ENCODE measurements around the gene ATP8B1.
"Not testable (repeated sequence)": the region's sequence is repeated elsewhere in the genome, so short reads cannot be mapped to it uniquely, and the experiment has no call there.

ATP8B1 gene

DNA sequence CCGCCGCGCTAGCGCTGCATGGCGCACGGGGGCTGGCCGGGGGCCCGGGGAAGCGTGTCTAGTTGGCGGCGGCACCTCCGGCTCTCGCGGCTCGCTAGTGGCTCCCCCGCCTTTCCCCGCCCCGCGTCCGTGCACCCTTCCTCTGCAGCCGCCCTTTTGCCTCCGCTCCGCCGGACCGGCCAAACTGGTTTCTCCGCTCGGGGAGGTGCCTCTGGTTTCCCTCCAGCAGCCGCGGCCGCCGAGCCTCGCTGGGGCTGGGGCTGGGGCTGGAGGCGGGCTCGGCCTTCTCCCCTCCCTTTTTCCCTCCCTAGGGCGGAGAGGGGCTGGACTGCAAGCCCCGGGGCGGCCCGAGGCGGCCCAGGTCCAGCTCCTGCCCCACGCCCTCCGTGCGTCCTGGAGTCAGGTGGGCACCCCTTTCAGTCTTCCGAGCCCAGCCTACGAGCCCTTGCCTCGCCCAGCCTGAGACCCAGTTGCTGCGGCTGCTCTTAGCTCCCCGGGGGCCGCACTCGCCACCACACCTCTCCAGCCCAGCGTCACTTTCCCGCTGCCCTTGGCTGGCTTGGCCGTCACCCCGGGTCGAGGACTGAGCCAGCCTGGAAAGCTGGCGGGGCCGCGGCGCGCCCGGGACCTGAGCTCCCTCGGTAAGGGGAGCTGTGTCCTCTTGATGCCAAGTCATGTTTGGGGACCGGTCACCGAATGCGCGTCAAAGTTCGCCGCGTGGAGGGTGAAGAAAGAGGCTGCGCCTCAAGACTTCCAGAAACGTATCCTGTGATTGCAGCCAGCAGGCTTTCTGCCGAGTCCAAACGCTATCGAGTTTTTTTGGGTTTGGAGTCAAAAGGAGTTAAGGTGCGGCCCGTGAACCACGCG is at the start of gene ATP8B1:
Gene ATP8B1 (minus strand): TSS at position 213 of the 867 bp plus-strand sequence. CDS start 71,508 bp downstream, outside the sequence.
- DNase-seq = no peak

DNA sequence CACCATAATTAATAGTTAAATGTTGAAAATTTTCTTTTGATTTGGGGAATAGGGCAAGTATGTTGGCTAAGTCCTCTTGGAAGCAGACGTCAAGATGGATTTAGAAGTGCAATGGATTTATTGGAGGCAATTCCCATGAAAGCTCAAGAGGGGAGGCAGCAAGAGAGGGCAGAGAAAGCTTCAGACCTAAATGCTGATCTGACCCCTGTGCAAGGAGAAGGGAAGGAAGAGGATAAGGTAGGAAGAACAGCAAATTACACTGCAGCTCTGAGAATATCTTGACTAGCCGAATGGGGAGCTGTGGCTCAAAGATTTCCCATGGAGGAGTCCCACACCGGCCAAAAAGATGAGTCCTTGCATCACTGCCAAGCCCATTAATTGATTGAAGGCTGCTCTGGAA is 46.9 kb upstream of the ATP8B1 start:
- no peak for DNase-seq

DNA sequence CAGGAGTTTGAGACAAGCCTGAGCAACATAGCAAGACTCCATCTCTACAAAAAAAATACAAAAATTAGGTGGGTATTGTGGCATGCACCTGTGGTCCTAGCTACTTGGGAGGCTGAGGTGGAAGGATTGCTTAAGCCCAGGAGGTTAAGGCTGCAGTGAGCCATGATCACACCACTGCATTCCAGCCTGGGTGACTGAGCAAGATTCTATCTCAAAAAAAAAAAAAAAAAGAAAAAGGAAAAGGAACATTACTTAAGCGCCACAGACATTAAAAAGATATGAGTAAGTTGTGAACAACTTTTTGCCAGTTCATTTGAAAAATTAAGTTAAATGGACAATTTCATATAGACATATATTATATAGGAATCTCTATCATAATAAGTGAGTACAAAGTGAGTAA is 45.3 kb upstream of the ATP8B1 start:
- not testable (repeated sequence) for DNase-seq

DNA sequence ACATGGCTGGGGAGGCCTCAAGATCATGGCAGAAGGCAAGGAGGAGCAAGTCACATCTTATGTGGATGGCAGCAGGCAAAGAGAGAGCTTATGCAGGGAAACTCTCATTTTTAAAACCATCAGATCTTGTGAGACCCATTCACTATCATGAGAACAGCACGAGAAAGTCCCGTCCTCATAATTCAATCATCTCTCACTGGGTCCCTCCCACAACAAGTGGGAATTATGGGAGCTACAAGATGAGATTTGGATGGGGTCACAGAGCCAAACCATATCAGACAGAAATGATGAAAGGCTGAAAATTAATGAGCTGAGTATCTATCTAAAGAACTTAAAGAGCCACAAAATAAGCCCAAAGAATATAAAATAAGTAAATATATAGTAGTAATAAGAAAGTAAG is 44.3 kb upstream of the ATP8B1 start:
- not testable (repeated sequence) for DNase-seq

DNA sequence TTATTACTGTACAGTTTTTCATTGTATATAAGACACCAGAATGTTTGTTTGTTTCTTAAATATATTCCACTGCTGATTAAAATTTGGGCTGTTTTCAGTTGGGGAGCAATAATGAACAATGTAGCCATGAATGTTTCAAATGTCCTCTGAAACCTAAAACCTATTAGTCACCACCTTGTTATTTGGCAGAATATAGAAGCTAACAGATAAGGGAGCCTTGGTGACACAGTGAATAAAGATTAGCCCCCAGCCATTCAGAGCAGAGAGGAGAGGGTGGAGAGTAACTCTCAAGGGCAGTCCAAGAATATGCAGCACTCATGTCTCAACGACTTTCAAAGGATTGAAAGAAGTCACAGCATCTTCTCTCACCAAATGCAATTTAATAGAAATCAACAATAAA is 43.1 kb upstream of the ATP8B1 start:
- DNase-seq = no peak

DNA sequence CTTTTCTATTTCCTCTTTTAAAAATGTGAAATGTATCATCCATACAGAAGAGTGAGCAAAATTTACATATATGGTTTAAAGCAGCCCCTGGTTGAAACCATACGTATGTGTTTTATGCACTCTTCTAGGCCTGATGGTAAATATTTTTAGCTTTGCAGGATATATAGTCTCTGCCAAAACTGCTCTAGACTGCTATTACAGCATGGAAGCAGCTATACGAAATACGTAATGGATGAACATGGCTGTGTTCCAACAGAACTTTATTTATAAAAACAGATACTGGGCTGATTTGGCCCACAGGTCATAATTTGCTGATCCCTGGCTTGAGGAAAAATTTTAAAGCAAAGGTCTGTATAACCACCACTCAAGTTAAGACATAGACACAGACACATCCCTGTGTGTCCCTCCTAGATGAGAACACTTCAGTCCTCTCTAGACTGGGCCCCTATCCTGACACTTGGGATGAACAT is 42.5 kb upstream of the ATP8B1 start:
- no peak for DNase-seq

DNA sequence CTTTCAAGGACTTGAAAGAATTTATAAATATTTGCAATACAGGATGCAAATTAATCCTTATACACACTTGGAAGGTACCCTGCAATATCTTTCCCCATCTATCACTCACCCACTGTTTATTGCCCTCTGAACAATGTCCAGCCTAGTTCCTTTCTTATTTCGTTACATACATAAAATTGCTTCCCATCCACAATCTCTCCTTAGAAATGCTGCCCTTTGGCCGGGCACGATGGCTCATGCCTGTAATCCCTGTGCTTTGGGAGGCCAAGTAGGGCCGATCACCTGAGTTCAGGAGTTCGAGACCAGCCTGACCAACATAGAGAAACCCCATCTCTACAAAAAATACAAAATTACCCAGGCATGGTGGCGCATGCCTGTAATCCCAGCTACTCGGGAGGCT is 41.2 kb upstream of the ATP8B1 start:
- DNase-seq = no peak

DNA sequence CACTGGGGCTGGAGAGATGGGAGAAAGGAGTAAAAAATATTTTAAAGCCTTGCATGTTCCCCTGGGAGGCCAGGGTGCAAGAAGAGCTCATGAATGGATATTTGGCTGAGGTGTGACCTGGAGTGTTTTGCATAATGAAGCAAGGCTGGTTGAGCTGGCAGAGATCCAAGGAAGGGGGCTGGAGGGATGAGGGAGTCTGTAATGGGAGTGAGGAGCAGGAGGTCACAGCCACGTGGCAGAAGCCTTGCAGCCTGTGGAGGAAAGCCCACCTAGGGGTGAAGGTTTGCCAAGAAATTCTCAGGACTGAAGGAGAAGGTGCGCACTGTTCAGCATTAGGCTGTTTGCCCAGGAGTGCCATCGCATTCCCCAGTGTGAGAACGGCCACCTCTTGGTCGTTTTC is 40.3 kb upstream of the ATP8B1 start:
- no peak for DNase-seq

DNA sequence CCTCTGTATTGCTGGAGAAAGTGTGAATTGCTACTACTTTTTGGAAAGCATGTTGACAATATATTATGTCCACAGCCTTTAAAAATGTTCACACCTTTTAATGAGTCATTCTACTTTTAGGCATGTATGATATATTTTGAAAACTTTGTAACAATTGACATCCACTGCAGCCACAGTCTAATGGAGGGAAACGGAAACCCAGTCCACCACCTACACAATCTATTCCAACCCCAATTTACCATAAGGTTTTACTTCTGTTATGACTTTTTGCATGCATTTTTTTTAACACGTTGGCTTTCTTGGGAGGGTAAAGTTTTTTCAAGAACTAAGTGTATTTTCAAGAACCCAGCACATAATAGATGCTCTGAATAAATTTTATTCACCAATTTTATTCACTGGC is 38.5 kb upstream of the ATP8B1 start:
- no peak for DNase-seq

DNA sequence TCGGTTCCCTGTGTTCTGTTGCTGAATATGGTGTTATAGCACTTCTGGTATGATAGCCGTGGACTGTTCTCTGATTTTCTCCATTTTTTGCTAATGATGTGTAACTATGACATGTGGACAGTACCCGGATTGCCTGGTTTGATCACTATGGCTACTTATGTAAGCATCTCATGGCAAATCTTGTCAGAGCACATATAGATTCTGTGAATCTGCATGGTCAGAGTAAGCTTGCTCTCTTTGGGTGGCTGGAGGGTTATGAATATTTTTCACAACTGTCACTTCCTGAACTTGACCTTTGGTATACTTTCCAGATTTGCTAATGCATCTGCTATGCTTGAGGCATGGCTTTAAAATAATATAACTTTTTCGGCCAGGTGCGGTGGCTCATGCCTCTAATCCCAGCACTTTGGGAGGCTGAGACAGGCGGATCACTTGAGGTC is 36.8 kb upstream of the ATP8B1 start:
- DNase-seq = no peak

DNA sequence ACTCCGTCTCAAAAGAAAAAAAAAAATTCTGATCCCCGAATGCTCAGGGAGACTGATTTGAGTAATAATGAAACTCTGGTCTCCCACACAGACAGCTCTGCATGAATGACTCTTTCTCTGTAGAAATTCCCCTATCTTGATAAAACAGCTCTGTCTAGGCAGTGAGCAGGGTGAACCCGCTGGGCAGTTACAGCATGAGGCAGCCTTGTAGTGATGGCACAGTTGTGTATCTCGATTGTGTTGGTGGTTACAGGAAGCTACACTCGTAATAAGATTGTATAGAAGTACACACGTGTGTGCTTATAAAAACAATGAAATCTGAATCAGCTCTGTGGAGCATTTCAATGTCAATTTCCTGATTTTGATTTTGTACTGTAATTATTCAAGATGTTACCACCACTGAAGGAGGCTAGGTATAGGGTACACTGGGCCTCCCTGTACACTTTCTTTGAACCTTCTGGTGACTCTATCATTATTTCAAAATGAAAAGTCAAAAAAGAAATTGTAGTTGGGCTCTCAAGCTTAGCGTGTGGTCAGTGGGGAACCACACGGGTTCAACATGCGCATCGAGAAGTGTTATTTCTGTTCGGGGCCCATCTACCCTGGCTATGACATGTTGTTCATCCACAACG is 34.9 kb upstream of the ATP8B1 start:
- peak in 1 of 2 donors; percentile 48 for DNase-seq

DNA sequence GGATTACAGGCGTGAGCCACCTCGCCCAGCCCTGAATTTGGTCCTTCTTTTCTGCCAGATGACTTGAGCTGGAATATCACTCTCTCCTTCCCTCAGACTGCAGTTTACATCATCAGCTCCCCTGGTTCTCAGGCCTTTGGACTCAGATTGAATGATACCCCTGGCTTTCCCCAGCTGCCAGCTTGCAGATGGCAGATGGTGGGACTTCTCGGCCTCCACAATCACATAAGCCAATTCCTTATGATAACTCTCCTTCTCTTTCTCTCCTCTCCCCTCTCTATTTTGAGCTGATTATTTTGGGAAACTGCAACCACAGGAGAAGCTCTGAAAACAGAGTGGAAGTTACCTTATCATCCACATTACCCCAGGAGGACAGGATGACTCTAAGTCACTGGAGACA is 33.4 kb upstream of the ATP8B1 start:
- DNase-seq = no peak

DNA sequence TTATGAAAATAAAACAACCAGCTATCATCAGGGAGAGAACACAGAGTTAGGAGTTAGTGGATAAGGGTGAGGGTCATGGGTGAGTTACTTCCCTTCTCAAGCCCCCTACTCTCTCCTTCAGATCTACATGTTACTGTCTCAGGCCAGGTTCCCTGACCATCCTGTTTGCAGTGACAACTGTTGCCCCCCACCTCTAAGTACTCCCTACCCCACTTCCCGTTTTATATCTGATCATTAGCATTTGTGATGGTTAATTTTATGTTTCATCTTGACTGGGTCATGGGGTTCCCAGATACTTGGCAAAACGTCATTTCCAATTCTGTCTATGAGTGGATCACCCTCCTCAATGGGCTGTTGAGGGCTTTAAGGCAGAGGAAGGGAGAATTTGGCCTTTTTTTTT is 32.8 kb upstream of the ATP8B1 start:
- no peak for DNase-seq

DNA sequence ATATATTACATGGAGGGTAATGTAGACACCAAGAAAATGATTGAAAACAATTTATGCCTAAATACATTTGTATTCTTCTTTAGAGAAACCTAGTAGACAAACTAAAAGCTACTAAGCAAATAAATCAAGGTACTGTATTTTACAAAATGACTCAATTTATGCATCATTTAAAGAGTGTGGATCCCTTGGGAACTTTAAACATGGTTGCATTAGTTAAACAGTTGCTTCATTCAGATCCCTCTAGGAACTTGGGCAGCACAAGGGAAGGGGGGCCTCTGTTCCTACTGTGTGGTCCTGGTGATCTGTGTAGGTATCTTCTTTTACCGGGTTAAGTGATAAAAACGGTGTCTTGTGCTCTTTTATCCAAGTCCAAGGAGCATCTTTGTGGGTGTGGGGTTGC is 31.5 kb upstream of the ATP8B1 start:
- DNase-seq = no peak

DNA sequence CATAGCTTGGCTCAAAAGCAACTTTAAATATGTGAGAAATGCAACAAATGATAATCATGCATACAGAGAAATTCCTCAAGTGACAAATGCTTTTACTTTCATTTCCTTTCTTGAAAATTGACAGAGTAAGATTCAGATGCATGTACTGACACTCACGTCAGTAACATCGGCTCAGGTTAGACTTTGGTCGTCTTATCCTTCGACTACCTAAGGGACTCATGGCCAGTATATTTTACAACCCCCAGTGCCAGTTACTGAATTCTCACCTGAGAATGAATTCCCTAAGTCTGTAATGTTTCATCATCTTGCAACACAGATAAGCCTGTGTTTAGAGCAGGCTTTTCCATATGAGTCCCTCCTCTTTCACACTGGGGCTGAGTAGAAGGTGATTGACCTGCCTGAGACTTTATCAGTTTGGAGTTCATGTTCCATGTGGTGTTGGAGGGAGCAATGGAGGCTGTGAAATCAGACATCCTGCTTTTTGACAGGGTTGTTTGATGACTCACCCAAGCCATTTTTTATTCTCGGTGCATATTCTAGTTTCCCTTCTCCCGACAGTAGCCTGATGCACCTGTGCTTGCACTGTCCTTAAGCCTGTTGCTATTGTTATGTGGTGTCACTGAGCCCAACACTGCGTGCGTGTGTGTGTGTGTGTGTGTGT is 30.5 kb upstream of the ATP8B1 start:
- no peak for DNase-seq

DNA sequence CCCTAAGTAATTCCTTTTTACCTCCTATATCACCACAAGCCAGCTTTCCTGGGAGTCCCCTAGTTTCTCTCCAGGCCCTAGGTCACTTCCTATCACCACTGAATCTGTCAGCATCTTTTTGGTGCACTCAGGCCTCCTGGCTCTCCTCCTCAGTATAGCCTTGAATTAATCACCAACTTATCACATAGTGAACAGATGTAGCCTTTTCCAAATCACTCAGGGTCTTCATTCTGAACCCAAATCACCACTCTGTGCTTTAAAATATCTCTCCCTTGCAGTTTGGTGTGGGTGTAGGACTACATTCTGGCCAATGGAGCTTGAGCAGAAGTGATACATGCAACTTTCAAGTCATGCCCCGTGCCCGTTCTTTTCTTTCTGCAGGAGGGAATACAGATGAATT is 29.6 kb upstream of the ATP8B1 start:
- no peak for DNase-seq

DNA sequence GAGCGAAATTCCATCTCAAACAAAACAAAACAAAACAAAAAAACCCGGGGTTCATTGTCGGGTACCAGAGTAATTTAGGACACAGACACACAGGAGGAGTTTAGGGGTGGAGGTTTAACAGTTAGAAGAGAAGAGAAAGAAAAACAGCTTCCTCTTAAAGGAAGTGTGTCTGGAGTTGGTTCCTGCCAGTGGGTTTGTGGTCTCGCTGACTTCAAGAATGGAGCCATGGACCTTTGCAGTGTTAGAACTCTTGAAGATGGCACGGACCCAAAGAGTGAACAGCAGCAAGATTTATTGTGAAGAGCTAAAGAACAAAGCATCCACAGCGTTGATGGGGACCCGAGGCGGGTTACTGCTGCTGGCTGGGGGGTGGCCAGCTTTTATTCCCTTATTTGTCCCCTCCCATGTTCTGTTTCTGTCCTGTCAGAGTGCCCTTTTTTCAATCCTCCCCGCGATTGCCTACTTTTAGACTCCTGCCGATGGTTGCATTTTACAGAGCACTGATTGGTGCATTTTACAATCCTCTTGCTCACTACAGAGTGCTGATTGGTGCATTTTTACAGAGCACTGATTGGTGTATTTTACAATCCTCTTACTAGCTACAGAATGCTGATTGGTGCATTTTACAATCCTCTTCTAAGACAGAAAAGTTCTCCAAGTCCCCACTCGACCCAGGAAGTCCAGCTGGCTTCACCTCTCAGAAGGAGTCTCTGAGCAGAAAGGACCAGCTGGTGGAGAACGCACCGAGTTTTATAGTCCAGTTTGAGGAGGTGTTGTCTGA is 28.7 kb upstream of the ATP8B1 start:
- no peak for DNase-seq

DNA sequence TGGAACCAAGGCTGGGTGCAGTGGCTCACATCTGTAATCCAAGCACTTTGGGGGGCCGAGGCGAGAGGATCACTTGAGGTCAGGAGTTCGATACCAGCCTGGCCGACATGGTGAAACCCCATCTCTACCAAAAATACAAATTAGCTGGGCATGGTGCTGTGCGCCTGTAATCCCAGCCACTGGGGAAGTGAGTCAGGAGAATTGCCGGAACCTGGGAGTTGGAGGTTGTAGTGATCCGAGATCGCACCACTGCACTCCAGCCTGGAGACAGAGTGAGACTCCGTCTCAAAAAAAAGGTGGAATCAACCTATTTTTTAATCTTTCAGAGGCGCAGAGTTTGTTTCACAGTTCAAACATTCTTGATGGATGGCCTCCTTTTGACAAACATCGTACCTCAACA is 24.5 kb upstream of the ATP8B1 start:
- DNase-seq = no peak

DNA sequence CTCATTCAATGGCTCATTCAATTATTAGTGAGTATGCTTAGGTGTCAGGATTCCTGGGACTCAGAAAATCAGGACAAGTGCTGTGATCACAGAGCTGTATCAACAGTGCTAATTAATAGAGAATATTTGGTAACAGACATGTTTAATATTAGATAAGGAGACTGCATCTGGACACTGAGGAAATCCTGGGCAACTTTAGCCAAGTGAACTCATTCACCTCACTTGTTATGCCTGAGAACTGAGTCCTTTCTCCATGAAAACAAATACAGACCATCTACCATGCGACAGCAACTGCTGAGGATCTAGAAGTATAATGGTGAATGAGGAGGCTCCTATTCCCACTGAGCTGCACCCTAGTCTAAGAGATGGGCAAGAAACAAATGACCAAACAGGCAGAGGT is 23.1 kb upstream of the ATP8B1 start:
- DNase-seq = no peak

DNA sequence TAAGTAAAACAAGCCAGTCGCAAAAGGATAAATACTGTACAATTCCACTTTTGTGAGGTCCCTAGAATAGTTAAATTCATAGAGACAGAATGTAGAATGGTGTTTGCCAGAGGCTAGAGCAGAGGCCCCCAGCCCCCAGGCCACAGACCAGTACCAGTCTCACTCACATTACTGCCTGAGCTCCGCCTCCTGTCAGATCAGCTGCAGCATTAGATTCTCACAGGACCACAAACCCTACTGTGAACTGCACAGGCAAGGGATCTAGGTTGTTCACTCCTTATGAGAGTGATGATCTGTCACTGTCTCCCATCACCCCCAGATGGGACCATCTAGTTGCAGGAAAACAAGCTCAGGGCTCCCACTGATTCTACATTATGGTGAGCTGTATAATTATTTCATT is 17.5 kb upstream of the ATP8B1 start:
- not testable (repeated sequence) for DNase-seq

DNA sequence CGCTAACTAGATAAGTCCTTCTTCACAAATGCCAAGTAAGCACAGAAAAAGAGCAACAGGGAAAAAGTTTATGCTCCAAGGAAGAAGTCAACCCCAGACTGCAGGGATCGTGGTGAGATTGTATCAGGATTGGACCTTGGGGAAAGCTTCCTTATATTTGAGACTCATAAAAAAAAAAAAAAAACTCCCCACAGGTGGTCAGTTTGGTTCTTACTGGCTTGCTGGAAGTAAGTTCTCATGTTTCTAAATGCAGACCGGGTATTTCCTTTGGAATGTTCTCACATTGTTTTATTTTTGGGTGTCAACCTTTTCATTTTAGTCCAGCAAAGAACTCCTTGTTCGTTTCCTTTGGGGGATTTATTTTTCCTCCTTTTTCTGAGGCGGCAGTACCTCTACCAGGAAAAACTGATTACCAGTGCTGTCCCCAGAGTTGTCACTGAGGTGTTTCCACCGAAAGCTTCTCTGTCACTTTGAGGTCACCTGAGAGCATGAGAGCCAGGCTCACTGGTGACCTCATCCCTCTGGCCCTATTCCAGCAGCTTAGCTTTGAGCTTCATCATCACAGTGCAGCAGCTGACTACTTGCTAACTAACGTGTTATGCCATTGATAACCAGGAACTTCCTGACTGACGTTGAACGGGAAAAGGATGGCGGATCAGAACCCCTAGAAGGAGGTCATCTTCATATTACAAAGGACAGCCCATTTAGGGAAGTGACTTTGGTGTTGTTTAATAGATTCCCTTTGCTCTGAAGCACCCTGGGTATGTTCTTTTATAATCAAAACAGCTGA is 16.8 kb upstream of the ATP8B1 start:
- no peak for DNase-seq

DNA sequence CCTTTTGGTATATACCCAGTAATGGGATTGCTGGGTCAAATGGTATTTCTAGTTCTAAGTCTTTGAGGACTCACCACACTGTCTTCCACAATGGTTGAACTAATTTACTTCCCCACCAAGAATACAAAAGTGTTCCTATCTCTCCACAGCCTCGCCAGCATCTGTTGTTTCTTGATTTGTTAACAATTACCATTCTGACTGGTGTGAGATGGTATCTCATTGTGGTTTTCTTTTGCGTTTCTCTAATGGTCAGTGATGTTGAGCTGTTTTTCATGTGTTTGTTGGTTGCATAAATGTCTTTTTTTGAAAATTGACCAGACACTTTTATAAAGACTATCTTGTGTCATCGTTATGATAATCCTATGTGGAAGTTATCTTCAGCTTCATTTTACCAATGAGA is 16.0 kb upstream of the ATP8B1 start:
- DNase-seq = no peak
